H1 (cell line): ENCODE data around the gene MAPK11. TPM values are rescaled to one million over a fixed set of nuclear protein-coding genes. Genes with fewer than 3 reads are reported as not detected.

Experiments used
- BACH1 ChIP-seq: IDR thresholded peaks from 2 replicates; pipeline ENCODE4 v1.6.1; 2012; ENCODE audit warnings: low read length, improper control_type of control experiment
- EP300 ChIP-seq, 2 experiments: IDR thresholded peaks; 1 replicate in 1 of 2; 2 replicates in 1 of 2; pipeline ENCODE4 v1.6.1; 2011 to 2012; ENCODE audit warnings: low read depth in 2 of 2, low read length in 2 of 2, mild to moderate bottlenecking in 2 of 2, borderline replicate concordance in 1 of 2, inconsistent platforms in 1 of 2, moderate library complexity in 1 of 2
- SAP30 ChIP-seq: fragments of 300-600 bp; sonication (generic); IDR thresholded peaks from 2 replicates; pipeline ENCODE4 v1.7.1; 2012; ENCODE audit warnings: low read length, moderate library complexity, mild to moderate bottlenecking, inconsistent platforms; ENCODE audit not compliant: insufficient read depth, insufficient replicate concordance
- polyA plus RNA-seq, 7 experiments: library from polyadenylated mRNA; depleted of rRNA in 3 of 7; stranded (reverse) in 5 of 7; unstranded in 2 of 7; fragments of >200 nt in 5 of 7; fragments of 200-250 nt in 2 of 7; gene quantifications; 1 replicate in 5 of 7; 2 replicates in 1 of 7; 4 replicates in 1 of 7; pipeline versions ENCODE4 v1.2.1 to v1.2.3, GENCODE V29; 2011 to 2013; ENCODE audit warnings: missing spikeins in 2 of 7, mixed read lengths in 2 of 7
- total RNA-seq: library from RNA; stranded (reverse); fragmentation: NEBNext Ultra II Directional; extraction: Animal tissue kit (Norgen Biotek cat#: 25700); gene quantifications from 2 replicates; pipeline ENCODE4 v1.2.1, GENCODE V29; 2021

The MAPK11 gene
- total and polyA plus RNA-seq, 2 of the 8 experiments (the other 6 are each of a cell fraction or from before 2014, with no cell fraction given): 0.70 to 1.5 TPM

GRCh38 chr22:50309601-50309991, 39.4 kb upstream of the MAPK11 start (continued):
- no peak for TF ChIP-seq SAP30
- no peak for TF ChIP-seq EP300 (IDR thresholded peaks at IDR 0.05; ENCODE audit: borderline replicate concordance in 1 of 2, low read depth in 2 of 2, low read length in 2 of 2)
- no peak for TF ChIP-seq BACH1
